RWPE2 (cell line): ENCODE measurements around the gene OIT3.

Experiments used
- ATAC-seq: fragments of 200-7000 bp; cut with Tn5 transposase; 3 replicates; pipeline ENCODE4 v1.9.1; 2021; ENCODE audit warnings: low read depth
- DNase-seq: peaks from one replicate; pipeline ENCODE4 v3.0.0-alpha.2; 2020; ENCODE audit warnings: low spot score
- H3K27ac ChIP-seq: fragments of 450-650 bp; 2 replicates; pipeline ENCODE4 v1.5.1; 2017; ENCODE audit warnings: mild to moderate bottlenecking; ENCODE audit not compliant: poor library complexity, severe bottlenecking
- H3K27me3 ChIP-seq: fragments of 250-450 bp; sonication (Bioruptor Pico); 2 replicates; pipeline ENCODE4 v1.5.1; 2021; ENCODE audit warnings: mild to moderate bottlenecking, moderate library complexity; ENCODE audit not compliant: insufficient read depth, poor library complexity, severe bottlenecking
- H3K36me3 ChIP-seq: fragments of 250-450 bp; sonication (Bioruptor Pico); 2 replicates; pipeline ENCODE4 v1.5.1; 2020; ENCODE audit warnings: low read depth, mild to moderate bottlenecking, moderate library complexity
- H3K4me1 ChIP-seq: fragments of 250-450 bp; sonication (Bioruptor Pico); 2 replicates; pipeline ENCODE4 v1.5.1; 2021; ENCODE audit warnings: mild to moderate bottlenecking, moderate library complexity; ENCODE audit not compliant: insufficient read depth, poor library complexity, severe bottlenecking
- H3K4me3 ChIP-seq: fragments of 250-450 bp; sonication (Bioruptor Pico); 2 replicates; pipeline ENCODE4 v1.5.1; 2021; ENCODE audit warnings: mild to moderate bottlenecking, moderate library complexity; ENCODE audit not compliant: severe bottlenecking
- H3K9me3 ChIP-seq: fragments of 250-450 bp; sonication (Bioruptor Pico); 2 replicates; pipeline ENCODE4 v1.5.1; 2021; ENCODE audit warnings: mild to moderate bottlenecking, moderate library complexity; ENCODE audit not compliant: severe bottlenecking
- TF ChIP-seq, protein P1 (sequence below): fragments of 450-650 bp; IDR thresholded peaks from one replicate; pipeline ENCODE4 v1.5.1; 2017; ENCODE audit warnings: mild to moderate bottlenecking, moderate library complexity; ENCODE audit not compliant: poor library complexity, severe bottlenecking

Gene OIT3

DNA sequence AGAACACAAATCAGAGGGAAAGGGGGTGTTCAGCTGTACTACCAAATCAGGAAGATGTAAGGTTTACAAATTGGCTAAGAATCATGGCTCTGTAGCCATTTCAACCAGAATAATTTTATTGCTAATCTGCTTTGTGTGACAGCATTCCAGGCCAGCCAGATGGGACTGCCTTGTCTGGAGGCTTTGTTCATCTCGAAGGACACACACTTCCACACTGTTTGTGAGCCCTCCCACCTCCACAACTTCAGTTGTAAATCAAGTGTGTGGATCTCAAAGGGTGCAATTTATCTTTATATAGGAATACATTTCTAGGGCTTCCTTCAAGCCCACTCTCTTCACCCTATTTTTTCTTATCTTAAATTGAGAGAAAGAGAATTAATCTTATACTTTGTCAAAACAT, 6.9 kb upstream of the OIT3 start:
- no peak overlapping the region for H3K4me3 ChIP-seq
- peaks cover 4% of the 10 kb centered on the region; the same call in 1 of the 2 replicates for H3K36me3 ChIP-seq
- H3K4me1 ChIP-seq, result peaks cover 17% of the 10 kb centered on the region
- peak overlapping the region; percentile 21 for H3K27ac ChIP-seq
- TF ChIP-seq, protein P1, sequence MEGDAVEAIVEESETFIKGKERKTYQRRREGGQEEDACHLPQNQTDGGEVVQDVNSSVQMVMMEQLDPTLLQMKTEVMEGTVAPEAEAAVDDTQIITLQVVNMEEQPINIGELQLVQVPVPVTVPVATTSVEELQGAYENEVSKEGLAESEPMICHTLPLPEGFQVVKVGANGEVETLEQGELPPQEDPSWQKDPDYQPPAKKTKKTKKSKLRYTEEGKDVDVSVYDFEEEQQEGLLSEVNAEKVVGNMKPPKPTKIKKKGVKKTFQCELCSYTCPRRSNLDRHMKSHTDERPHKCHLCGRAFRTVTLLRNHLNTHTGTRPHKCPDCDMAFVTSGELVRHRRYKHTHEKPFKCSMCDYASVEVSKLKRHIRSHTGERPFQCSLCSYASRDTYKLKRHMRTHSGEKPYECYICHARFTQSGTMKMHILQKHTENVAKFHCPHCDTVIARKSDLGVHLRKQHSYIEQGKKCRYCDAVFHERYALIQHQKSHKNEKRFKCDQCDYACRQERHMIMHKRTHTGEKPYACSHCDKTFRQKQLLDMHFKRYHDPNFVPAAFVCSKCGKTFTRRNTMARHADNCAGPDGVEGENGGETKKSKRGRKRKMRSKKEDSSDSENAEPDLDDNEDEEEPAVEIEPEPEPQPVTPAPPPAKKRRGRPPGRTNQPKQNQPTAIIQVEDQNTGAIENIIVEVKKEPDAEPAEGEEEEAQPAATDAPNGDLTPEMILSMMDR, result no peak
- no peaks in the 10 kb centered on the region for H3K9me3 ChIP-seq
- ATAC-seq (no peak), DNase-seq (no peak)
- H3K27me3 ChIP-seq, result no peaks in the 10 kb centered on the region

GRCh38 chr10:72887043-72887442, 6.5 kb upstream of the OIT3 start:
- Histone ChIP-seq H3K36me3 (peaks cover 4% of the 10 kb centered on the region; the same call in 1 of the 2 replicates), H3K9me3 (no peaks in the 10 kb centered on the region), H3K4me1 (peaks cover 17% of the 10 kb centered on the region), H3K27me3 (no peaks in the 10 kb centered on the region), H3K27ac (peak overlapping the region; percentile 21), H3K4me3 (no peak overlapping the region)
- TF ChIP-seq, protein P1, result no peak
- DNase-seq (no peak), ATAC-seq (no peak)

DNA sequence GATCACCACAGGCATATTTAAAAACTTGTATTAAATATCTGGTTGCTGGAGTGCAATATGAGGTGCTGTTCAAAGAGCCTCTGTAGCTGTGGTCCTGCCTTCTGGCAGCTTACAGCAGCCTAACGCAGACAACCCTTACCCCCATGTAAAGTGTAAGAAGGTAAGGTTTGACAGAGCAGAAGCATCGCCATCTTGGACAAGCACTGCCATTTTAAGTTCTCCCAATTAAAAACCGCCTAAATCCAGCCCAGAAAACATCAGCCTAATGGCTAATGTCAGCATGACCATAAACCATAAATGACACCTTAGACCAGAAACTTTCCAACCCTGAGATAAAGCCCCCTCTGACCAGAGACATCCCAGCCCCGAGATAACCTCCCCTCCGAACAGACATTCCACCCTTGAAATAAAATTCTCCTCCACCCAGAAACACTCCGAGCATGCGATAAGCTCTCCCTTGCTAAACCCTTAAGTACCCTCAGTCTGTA, 5.3 kb upstream of the OIT3 start:
- peaks cover 4% of the 10 kb centered on the region; the same call in 1 of the 2 replicates for H3K36me3 ChIP-seq
- H3K4me3 ChIP-seq, result no peak overlapping the region
- no peaks in the 10 kb centered on the region for H3K9me3 ChIP-seq
- H3K27me3 ChIP-seq, result no peaks in the 10 kb centered on the region
- no peak for DNase-seq
- H3K4me1 ChIP-seq, result peaks cover 17% of the 10 kb centered on the region
- no peak for ATAC-seq
- peak overlapping the region; percentile 36 for H3K27ac ChIP-seq
- TF ChIP-seq, protein P1, result no peak

GRCh38 chr10:72889391-72889831, 4.1 kb upstream of the OIT3 start:
- TF ChIP-seq, protein P1, result no peak
- Histone ChIP-seq H3K4me1 (peaks cover 17% of the 10 kb centered on the region), H3K36me3 (peaks cover 4% of the 10 kb centered on the region; the same call in 1 of the 2 replicates), H3K9me3 (no peaks in the 10 kb centered on the region), H3K4me3 (no peak overlapping the region), H3K27ac (peak overlapping the region; percentile 36), H3K27me3 (no peaks in the 10 kb centered on the region)
- DNase-seq (no peak), ATAC-seq (peak; percentile 94)

- ATAC-seq (no peak), DNase-seq (no peak)
- Histone ChIP-seq H3K4me1 (peaks cover 17% of the 10 kb centered on the region), H3K36me3 (peaks cover 4% of the 10 kb centered on the region; the same call in 1 of the 2 replicates), H3K4me3 (no peak overlapping the region), H3K9me3 (no peaks in the 10 kb centered on the region), H3K27ac (peak overlapping the region; percentile 36), H3K27me3 (no peaks in the 10 kb centered on the region)
- TF ChIP-seq, protein P1, result no peak
Measured at GRCh38 chr10:72890086-72890485, 3.5 kb upstream of the OIT3 start.
